Measurements from ENCODE around the gene MCHR1.
A peak's percentile ranks its signal among the peaks of the same experiment; 100 is the strongest.

MCHR1 gene

DNA sequence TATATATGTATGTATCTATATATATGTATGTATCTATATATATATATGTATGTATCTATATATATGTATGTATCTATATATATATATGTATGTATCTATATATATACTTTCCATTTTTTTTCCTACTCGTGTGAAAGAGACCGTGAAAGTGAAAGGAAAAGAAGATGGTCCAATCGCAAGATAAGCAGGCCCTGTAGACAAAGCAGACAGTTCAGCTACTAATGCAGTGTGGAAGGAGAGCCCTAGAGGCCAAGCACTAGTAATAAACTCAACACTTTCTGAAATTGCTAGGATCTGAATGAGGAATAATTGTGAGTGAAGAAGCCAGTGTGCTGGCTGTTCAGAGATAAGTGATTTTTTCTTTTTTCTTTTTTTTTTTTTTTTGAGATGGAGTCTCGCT lies 47.2 kb downstream of the MCHR1 start:
- H3K27ac ChIP-seq: no peak overlapping the region
- TF ChIP-seq, protein P1, sequence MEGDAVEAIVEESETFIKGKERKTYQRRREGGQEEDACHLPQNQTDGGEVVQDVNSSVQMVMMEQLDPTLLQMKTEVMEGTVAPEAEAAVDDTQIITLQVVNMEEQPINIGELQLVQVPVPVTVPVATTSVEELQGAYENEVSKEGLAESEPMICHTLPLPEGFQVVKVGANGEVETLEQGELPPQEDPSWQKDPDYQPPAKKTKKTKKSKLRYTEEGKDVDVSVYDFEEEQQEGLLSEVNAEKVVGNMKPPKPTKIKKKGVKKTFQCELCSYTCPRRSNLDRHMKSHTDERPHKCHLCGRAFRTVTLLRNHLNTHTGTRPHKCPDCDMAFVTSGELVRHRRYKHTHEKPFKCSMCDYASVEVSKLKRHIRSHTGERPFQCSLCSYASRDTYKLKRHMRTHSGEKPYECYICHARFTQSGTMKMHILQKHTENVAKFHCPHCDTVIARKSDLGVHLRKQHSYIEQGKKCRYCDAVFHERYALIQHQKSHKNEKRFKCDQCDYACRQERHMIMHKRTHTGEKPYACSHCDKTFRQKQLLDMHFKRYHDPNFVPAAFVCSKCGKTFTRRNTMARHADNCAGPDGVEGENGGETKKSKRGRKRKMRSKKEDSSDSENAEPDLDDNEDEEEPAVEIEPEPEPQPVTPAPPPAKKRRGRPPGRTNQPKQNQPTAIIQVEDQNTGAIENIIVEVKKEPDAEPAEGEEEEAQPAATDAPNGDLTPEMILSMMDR (conservative IDR thresholded peaks at IDR 0.05): no peak

DNA sequence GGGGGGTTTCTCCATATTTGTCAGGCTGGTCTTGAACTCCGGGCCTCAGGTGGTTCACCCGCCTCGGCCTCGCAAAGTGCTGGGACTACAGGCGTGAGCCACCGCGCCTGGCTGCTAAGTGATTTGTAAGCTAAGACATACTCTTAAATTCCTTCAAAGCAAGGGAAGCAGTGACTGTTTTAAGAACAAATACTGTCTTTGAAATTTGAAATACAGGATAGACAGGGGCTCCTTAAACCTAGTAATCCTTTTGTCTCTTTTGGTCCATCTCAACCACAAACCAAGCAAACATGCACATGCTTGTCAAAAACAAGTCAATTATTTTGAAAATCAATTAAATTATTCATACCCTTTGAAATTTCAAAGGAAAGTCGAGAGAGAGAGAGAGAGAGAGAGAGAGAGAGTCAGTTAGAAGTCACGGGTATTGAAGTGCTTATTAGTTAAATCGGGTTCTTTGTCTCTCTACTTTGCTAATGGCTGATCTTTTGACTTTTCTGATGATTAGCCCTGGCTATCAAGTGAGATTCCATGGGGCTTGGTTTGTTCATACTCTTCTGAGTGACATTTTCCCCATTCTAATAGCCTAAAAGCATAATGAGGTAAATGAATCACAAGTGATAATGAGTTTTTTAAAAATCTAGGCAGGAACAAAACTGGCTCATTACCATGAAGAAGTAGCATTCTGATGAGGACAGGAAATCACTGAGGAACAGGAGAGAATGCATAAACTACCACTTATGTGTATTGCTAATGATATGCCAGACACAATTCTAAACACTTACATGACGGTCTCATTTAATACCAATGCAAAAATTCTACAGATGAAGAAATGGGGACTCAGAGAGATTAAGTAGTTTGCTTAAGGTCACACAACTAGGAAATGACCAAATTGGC lies 48.0 kb downstream of the MCHR1 start:
- TF ChIP-seq, protein P1 (conservative IDR thresholded peaks at IDR 0.05): no peak
- H3K27ac ChIP-seq: no peak overlapping the region

DNA sequence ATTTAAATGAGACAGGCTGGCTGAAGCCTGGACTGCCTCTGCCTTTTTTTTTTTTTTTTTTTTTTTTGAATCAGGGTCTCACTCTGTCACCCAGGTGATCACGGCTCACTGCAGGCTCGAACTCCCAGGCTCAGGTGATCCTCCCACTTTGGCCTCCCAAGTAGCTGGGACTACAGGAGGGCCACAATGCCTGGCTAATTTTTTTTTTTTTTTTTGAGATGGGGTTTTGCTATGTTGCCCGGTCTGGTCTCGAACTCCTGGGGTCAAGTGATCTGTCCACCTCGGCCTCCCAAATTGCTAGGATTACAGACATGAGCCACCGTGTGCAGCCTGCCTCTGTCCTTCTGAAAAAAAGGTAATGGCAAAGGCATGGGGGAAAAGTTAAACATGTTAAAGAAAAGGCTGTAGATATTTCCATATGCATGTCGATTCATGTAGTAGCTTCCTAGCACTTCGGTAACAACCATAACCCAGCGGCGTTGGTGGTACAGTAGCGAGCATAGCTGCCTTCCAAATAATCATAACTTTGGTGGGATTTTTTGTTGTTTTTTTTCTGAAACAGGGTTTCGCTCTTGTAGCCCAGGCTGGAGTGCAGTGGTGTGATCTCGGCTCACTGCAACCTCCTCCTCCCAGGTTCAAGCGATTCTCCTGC lies 48.8 kb downstream of the MCHR1 start:
- peak overlapping the region; percentile 13; the same call in 1 of the 2 replicates for H3K27ac ChIP-seq
- TF ChIP-seq, protein P1 (conservative IDR thresholded peaks at IDR 0.05): no peak

DNA sequence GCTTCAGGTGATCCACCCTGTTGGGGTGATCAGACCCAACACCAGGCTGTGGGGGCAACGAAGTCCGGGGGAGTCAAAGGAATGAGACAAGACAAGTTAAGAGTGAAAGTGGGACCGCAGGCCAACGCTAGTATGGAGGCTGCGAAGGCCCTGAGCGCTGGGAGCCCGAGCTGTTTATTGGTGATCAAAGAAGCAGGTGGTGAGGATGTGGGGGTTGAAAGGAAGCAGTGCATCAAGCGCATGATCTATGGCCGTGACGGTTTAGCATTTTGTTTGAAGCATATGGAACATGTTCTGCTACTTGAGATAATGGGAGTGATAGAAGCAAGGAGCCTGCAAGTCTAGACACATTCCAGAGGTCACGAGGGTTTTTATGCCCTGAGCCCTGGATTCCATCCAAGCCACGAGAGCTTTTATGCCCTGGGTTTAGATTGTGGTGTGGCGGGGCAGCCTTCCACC lies 49.5 kb downstream of the MCHR1 start:
- TF ChIP-seq, protein P1 (conservative IDR thresholded peaks at IDR 0.05): no peak
- H3K27ac ChIP-seq: peak overlapping the region; percentile 13; the same call in 1 of the 2 replicates

DNA sequence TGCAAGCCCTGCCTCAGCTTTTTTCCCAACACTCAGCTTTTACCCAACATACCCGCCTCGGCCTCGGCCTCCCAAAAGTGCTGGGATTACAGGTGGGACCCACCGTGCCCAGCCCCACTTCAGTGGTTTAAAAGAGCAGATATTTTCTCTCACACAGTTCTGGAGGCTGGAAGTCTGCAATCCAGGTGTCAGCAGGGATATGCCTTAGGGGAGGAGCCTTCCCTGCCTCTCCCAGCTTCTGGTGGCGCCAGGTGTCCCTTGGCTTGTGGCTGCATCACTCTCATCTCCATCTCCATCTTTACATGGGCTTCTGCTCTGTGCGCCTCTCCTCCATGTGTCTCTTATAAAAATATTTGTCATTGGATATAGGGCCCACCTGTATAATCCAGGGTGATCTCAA lies 50.0 kb downstream of the MCHR1 start:
- H3K27ac ChIP-seq: peak overlapping the region; percentile 13; the same call in 1 of the 2 replicates

More for the DNA sequence above, 50.0 kb downstream of the MCHR1 start:
- TF ChIP-seq, protein P1 (conservative IDR thresholded peaks at IDR 0.05): no peak
